Measurements from ENCODE around the gene GAB2.

Gene GAB2

GRCh38 chr11:78171951-78172350 lies 245.7 kb downstream of the GAB2 start:
- no peak for DNase-seq

- DNase-seq: no peak
These were observed 246.6 kb downstream of the GAB2 start for GRCh38 chr11:78170874-78171549.

- no peak for DNase-seq
These were observed 247.2 kb downstream of the GAB2 start for GRCh38 chr11:78170413-78170812.

GRCh38 chr11:78168539-78169477 lies 248.8 kb downstream of the GAB2 start:
- no peak for DNase-seq

- DNase-seq: no peak
These were observed 250.7 kb downstream of the GAB2 start for GRCh38 chr11:78166855-78167469.

All from NCI-H2029 (cell line).